ENCODE measurements around the gene IL20RA. TPM values are rescaled to one million over a fixed set of nuclear protein-coding genes. Genes with fewer than 3 reads are reported as not detected.
A peak's percentile ranks its signal among the peaks of the same experiment; 100 is the strongest.

Gene IL20RA
- total and polyA plus RNA-seq, 9 donors = 2.2 to 19.3 (median 5.8) TPM

DNA sequence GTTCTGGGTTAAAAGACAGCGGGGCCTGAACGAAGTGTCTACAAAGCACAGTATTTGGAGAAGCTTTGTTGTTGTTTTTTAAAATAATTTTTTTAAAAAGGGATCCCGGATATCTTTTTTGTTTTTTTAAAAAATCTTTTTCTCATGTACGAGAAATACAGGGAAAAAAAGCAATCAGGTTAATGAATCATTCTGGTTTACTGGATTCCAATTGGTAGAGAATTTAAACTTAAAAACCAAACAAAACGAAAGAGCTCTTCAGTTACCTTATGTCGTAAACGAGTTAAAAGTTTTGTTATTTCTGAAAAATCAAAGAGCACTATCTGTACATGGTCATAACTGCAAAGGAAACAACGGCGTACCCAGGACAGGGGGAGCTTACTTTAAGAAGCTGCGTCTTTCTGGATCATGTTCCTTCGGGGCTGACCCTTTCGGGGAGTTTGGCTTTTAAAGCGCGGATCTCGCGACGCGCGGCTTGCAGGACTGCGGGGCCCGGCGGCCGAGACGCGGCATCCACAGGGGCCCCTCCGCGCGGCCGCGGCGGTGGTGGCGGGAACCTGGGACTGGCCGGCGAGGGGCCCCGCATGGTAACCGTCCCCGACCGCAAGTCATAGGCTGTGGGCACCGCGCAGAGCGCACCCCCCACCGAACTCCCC lies 927 bp downstream of the IL20RA start:
- Histone ChIP-seq H3K27ac (peak overlapping the region; percentile 54 to 78), H3K4me1 (ENCODE audit: insufficient read depth) (no peaks in the 10 kb centered on the region), H3K9me3 (no peaks in the 10 kb centered on the region), H3K27me3 (no peaks in the 10 kb centered on the region), H3K36me3 (no peaks in the 10 kb centered on the region), H3K4me3 (peak overlapping the region; percentile 69)
- peak in 2 of 5 donors; percentile 35 to 37 for DNase-seq
- intact Hi-C loops (cut with DNase I) = no loop called here
- TF ChIP-seq POLR2A (IDR thresholded peaks at IDR 0.05) (no peak), EP300 (IDR thresholded peaks at IDR 0.05) (no peak)
- TF ChIP-seq, protein P1, sequence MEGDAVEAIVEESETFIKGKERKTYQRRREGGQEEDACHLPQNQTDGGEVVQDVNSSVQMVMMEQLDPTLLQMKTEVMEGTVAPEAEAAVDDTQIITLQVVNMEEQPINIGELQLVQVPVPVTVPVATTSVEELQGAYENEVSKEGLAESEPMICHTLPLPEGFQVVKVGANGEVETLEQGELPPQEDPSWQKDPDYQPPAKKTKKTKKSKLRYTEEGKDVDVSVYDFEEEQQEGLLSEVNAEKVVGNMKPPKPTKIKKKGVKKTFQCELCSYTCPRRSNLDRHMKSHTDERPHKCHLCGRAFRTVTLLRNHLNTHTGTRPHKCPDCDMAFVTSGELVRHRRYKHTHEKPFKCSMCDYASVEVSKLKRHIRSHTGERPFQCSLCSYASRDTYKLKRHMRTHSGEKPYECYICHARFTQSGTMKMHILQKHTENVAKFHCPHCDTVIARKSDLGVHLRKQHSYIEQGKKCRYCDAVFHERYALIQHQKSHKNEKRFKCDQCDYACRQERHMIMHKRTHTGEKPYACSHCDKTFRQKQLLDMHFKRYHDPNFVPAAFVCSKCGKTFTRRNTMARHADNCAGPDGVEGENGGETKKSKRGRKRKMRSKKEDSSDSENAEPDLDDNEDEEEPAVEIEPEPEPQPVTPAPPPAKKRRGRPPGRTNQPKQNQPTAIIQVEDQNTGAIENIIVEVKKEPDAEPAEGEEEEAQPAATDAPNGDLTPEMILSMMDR (IDR thresholded peaks at IDR 0.05) = no peak
- WGBS, 3 donors = 1 to 4% (median 2%) methylated on average over 20 to 42 of the region's 42 CpGs

DNA sequence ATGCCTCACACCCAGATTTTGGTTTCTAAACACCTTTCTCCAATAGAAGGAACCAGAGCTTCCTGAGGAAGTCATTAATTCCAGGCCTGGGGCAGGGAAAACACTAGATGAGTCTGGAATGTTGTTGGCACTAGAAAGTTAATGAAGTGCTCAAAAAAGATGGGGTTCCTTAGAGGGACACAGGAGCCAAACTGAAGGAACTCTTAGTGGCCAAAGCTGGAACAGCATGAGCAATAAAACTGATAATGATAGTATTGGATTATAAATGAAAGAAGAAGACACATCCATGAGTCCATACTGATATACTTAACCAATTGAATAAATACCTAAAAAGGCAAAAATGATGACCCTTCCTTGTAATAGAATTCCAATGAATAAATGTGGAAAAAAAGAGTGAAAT lies 4.4 kb downstream of the IL20RA start:
- no peaks in the 10 kb centered on the region for H3K36me3 ChIP-seq
- no peak overlapping the region for H3K4me3 ChIP-seq
- H3K27ac ChIP-seq = no peak overlapping the region
- DNase-seq = no peak
- H3K9me3 ChIP-seq = no peaks in the 10 kb centered on the region
- no peaks in the 10 kb centered on the region for H3K4me1 ChIP-seq (ENCODE audit: insufficient read depth)
- TF ChIP-seq POLR2A (IDR thresholded peaks at IDR 0.05) = no peak
- TF ChIP-seq, protein P1 (IDR thresholded peaks at IDR 0.05) = no peak
- TF ChIP-seq EP300 (IDR thresholded peaks at IDR 0.05) = no peak
- H3K27me3 ChIP-seq = no peaks in the 10 kb centered on the region
- intact Hi-C loops (cut with DNase I) = no loop called here

DNA sequence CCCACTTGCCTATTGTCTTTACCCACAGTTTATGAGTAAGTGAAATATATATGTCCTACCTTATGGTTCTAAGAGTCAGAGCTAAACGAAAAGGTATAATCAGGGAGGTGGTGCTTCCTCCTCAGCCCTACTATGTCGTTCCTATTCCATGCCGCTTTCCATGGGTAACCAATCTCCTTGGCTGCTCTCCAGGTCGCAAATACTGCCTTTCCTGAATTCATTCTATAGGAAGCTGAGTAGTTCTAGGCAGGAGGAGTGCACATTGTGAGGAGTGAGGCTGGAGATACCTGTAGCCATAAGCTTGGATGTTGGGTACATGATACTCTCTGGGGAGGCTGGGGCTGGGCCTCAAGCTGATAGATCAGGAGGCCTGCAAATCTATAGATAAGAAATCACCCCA lies 5.8 kb downstream of the IL20RA start:
- TF ChIP-seq, protein P1 (IDR thresholded peaks at IDR 0.05) = no peak
- TF ChIP-seq EP300 (IDR thresholded peaks at IDR 0.05) (no peak), POLR2A (IDR thresholded peaks at IDR 0.05) (no peak)
- H3K27me3 ChIP-seq = no peaks in the 10 kb centered on the region
- no peak for DNase-seq
- WGBS, 3 donors = 85 to 88% (median 88%) methylated on average over 4 of the region's 4 CpGs
- H3K4me3 ChIP-seq = no peak overlapping the region
- no peak overlapping the region for H3K27ac ChIP-seq
- H3K9me3 ChIP-seq = no peaks in the 10 kb centered on the region
- no peaks in the 10 kb centered on the region for H3K4me1 ChIP-seq (ENCODE audit: insufficient read depth)
- H3K36me3 ChIP-seq = no peaks in the 10 kb centered on the region
- intact Hi-C loops (cut with DNase I) = no loop called here

DNA sequence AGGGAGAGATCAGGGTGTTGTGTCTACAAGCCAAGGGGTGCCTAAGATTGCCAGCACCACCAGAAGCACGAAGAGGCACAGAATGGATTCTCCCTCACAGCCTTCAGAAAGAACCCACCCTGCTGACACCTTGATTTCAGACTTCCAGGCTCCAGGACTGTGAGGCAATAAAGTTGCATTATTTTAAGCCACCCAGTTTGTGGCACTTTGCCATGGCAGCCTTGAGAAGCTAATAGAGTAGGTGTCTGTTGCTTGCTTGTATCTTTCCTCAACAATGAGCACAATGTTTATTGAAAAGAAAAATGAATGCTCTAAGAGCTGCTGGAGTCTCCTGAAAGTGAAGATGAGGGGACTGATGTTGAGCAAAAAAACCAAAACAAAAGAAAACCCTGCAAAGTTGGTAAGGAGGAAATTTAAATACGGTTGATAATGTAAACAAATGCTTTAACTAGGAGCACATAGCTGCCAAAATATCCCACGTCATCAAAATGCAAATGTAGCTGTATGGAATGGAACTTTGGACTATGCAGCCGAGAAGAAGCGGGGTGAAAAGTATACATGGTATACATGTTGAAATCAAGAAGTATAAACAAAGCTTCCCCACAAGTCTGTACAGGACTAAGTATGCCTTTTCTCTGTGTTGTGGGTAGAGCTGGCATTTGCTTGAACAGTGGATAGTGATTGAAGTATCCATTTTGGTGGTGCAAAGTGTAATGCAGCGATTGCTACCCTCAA lies 8.0 kb downstream of the IL20RA start:
- WGBS, 3 donors = 72 to 87% (median 73%) methylated on average over 6 of the region's 6 CpGs

More for the DNA sequence above, 8.0 kb downstream of the IL20RA start:
- no peaks in the 10 kb centered on the region for H3K36me3 ChIP-seq
- TF ChIP-seq, protein P1 (IDR thresholded peaks at IDR 0.05) = no peak
- TF ChIP-seq POLR2A (IDR thresholded peaks at IDR 0.05) (no peak), EP300 (IDR thresholded peaks at IDR 0.05) (no peak)
- H3K4me3 ChIP-seq = no peak overlapping the region
- no peaks in the 10 kb centered on the region for H3K27me3 ChIP-seq
- H3K27ac ChIP-seq = no peak overlapping the region
- H3K4me1 ChIP-seq (ENCODE audit: insufficient read depth) = no peaks in the 10 kb centered on the region
- intact Hi-C loops (cut with DNase I) = no loop called here
- H3K9me3 ChIP-seq = no peaks in the 10 kb centered on the region
- no peak for DNase-seq

Measured in ovary (tissue), 9 donors.